Esophagus squamous epithelium (tissue), 4 donors: Measurements from ENCODE around the gene INSYN1.

ENCODE experiments used
- CTCF ChIP-seq, 6 experiments: fragments of 450-650 bp in 4 of 6; fragments of 200-600 bp in 2 of 6; sonication (generic) in 2 of 6; IDR thresholded peaks; one replicate each; pipeline ENCODE4 v1.5.1; 2016 to 2019; ENCODE audit warnings: antibody characterized with exemption in 6 of 6, mild to moderate bottlenecking in 4 of 6, moderate library complexity in 4 of 6
- POLR2A ChIP-seq, 4 donors: fragments of 450-650 bp; IDR thresholded peaks; one replicate each; pipeline ENCODE4 v1.6.1; 2017; ENCODE audit warnings: antibody characterized with exemption in 4 of 4, mild to moderate bottlenecking in 4 of 4, moderate library complexity in 3 of 4

- TF ChIP-seq CTCF (IDR thresholded peaks at IDR 0.05), result no peak
- TF ChIP-seq POLR2A (IDR thresholded peaks at IDR 0.05), result no peak
Measured at GRCh38 chr15:73749971-73750370, 3.2 kb downstream of the INSYN1 start.
